Esophagus muscularis mucosa (tissue), 2 donors: Measurements from ENCODE around the gene ACVR2B.

ENCODE experiments used
- POLR2A ChIP-seq: fragments of 450-650 bp; IDR thresholded peaks from one replicate; pipeline ENCODE4 v1.6.1; 2017; ENCODE audit warnings: antibody characterized with exemption, moderate library complexity, mild to moderate bottlenecking, low read depth
- POLR2AphosphoS5 ChIP-seq, 2 donors: sonication (generic); formaldehyde crosslinking; IDR thresholded peaks; one replicate each; pipeline ENCODE4 v1.6.1; 2017; ENCODE audit warnings: antibody characterized with exemption in 2 of 2

DNA sequence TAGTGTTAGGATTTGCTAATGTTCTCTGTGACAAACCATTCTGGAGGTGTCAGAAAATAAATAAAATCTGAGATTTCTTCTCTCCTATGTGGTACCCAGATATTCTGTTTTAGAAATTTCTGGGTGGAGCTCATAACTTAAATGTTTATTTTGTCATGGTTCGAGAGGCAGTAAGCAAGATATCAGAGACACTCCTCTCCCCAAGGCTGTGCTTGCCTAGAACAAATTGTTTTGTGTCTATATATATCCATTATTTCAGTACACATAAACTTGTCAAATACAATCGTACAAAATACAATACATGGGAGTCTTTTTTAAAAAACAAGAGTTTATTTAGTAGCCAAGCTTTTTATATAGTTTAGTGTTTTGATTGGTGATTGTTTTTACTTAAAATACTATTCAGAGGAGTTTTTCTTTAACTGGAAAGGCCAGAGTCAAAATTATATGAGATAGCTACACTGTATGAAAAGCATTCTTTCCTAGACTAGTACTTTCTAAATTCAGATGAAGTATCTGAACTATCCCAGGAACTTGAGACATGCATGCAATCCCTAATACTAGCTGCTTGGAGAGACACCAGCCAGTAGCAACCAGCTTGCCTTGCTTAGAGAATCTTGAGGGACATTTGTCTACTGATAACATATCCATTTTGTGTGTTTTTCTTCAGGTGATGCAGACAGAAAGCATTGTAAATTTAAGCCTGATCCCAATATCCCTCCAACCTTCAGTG, 47.2 kb downstream of the ACVR2B start:
- TF ChIP-seq POLR2AphosphoS5 (IDR thresholded peaks at IDR 0.05) = no peak
- no peak for TF ChIP-seq POLR2A
